ENCODE measurements around the gene RPE65.
"Not testable (repeated sequence)": the region's sequence is repeated elsewhere in the genome, so short reads cannot be mapped to it uniquely, and the experiment has no call there.

RPE65 gene

DNA sequence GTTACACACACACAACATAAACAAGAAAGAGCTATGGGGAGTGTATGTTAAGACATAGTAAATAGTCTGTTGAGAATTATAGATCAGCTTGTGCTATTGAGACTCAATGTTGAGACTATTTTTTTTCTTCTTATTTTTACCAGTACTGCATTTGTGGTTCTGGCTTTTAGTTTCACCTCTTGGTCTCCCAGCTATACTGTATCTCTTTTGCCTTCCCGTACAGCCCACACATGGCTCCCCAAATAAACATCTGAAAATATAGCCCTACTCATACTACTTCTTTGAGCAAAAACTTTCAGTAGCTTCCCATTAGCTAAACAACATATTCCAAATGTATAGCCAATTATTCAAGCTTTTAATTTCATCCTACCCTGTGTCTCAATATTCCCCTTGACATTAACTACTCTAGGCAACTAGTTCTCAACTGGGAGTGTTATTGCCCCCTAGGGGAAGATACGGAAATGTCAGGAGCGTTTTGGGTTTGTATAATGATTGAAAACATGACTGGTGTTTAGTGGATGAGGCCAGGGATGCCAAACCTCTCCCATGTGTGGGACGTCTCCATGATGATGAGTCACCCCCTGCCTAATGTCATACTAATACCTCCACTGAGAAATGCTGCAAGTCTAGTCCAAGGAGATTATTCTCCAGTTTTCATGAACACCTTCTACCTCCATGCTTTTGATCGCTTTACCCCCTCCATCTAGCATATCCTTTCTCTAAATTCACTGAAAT lies 6.8 kb downstream of the RPE65 start:
- no peak overlapping the region for H3K4me3 ChIP-seq (ENCODE audit: low read length)
- H3K4me1 ChIP-seq (ENCODE audit: control insufficient read depth, insufficient read depth, low read length): peaks cover 2% of the 10 kb centered on the region
- no peak overlapping the region for H3K9ac ChIP-seq (ENCODE audit: low read length)
- H3K9me3 ChIP-seq (ENCODE audit: control insufficient read depth, low read length): no peaks in the 10 kb centered on the region
- H3K36me3 ChIP-seq (ENCODE audit: control insufficient read depth, insufficient read depth, low read length): no peaks in the 10 kb centered on the region
- H3K27me3 ChIP-seq (ENCODE audit: control insufficient read depth, insufficient read depth, low read length): no peaks in the 10 kb centered on the region

DNA sequence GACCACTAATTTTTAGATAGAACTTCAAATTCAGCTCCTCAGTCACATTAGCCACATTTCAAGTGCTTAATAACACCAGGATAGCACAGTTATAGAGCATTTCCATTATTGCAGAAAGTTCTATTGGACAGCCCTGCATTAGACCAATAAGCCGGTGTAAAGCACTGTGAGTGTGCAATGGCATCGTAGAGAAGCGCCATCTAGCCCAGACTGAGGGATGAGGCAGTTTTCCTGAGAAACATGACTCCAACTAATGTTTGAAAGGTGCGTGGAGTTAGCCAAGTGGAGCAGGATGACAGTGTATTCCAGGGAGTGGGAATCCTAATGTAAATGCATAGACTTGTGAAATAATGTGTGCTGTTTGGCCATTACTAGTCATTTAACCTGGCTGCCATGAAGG lies 7.7 kb downstream of the RPE65 start:
- H3K4me3 ChIP-seq (ENCODE audit: low read length): no peak overlapping the region
- H3K9me3 ChIP-seq (ENCODE audit: control insufficient read depth, low read length): no peaks in the 10 kb centered on the region

DNA sequence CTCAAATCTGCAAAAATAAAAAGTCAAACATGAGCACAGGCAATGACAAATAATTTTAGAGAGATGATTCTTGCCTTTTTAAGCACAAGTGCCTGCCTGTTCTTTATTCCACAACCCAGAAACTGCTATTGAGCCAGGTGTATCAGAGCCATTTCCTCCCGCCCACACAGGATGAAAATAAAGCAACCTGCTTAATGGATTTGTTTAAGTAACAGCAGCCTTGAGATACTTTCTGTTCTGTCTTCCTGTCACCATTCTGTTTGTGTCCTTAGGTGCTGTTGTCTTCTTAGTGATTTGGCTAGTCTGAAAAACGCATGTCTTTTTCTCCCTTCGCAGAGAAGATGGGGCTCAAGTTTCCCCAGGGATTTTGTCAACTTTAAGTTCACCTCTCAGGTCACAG lies 11.4 kb downstream of the RPE65 start:
- H3K4me3 ChIP-seq (ENCODE audit: low read length): no peak overlapping the region
- H3K27me3 ChIP-seq (ENCODE audit: control insufficient read depth, insufficient read depth, low read length): no peaks in the 10 kb centered on the region
- H3K36me3 ChIP-seq (ENCODE audit: control insufficient read depth, insufficient read depth, low read length): no peaks in the 10 kb centered on the region
- H3K4me1 ChIP-seq (ENCODE audit: control insufficient read depth, insufficient read depth, low read length): peaks cover 8% of the 10 kb centered on the region
- H3K9me3 ChIP-seq (ENCODE audit: control insufficient read depth, low read length): no peaks in the 10 kb centered on the region
- H3K9ac ChIP-seq (ENCODE audit: low read length): no peak overlapping the region

More for the DNA sequence above, 7.7 kb downstream of the RPE65 start:
- Histone ChIP-seq H3K9ac (ENCODE audit: low read length) (no peak overlapping the region), H3K36me3 (ENCODE audit: control insufficient read depth, insufficient read depth, low read length) (no peaks in the 10 kb centered on the region), H3K4me1 (ENCODE audit: control insufficient read depth, insufficient read depth, low read length) (peaks cover 2% of the 10 kb centered on the region), H3K27me3 (ENCODE audit: control insufficient read depth, insufficient read depth, low read length) (no peaks in the 10 kb centered on the region)

GRCh38 chr1:68433395-68433794 lies 16.4 kb downstream of the RPE65 start:
- peaks cover 9% of the 10 kb centered on the region for H3K4me1 ChIP-seq (ENCODE audit: control insufficient read depth, insufficient read depth, low read length)
- H3K9ac ChIP-seq (ENCODE audit: low read length): no peak overlapping the region
- H3K4me3 ChIP-seq (ENCODE audit: low read length): no peak overlapping the region
- H3K27me3 ChIP-seq (ENCODE audit: control insufficient read depth, insufficient read depth, low read length): no peaks in the 10 kb centered on the region
- no peaks in the 10 kb centered on the region for H3K36me3 ChIP-seq (ENCODE audit: control insufficient read depth, insufficient read depth, low read length)
- no peaks in the 10 kb centered on the region for H3K9me3 ChIP-seq (ENCODE audit: control insufficient read depth, low read length)

DNA sequence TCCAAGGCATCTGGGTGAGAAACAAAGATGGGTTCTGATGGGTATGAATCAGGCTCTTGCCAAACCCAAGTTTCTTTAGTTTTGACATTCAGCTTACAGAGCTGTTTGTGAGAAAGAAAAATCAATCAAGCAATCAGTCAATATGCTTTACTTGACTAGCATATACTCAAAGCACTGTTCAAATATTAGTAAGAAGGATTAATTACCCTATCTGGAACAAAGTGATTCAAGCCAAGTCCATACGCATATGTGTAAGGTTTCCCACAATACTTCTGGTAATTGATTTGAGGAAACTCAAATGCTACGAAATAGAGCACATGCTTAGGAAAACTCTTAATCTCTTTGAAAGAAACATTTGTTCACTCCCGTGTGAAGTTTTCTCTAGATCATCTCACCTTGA lies 18.7 kb downstream of the RPE65 start:
- Histone ChIP-seq H3K4me1 (ENCODE audit: control insufficient read depth, insufficient read depth, low read length) (peaks cover 7% of the 10 kb centered on the region), H3K9me3 (ENCODE audit: control insufficient read depth, low read length) (no peaks in the 10 kb centered on the region), H3K4me3 (ENCODE audit: low read length) (no peak overlapping the region), H3K36me3 (ENCODE audit: control insufficient read depth, insufficient read depth, low read length) (no peaks in the 10 kb centered on the region), H3K9ac (ENCODE audit: low read length) (no peak overlapping the region), H3K27me3 (ENCODE audit: control insufficient read depth, insufficient read depth, low read length) (no peaks in the 10 kb centered on the region)

DNA sequence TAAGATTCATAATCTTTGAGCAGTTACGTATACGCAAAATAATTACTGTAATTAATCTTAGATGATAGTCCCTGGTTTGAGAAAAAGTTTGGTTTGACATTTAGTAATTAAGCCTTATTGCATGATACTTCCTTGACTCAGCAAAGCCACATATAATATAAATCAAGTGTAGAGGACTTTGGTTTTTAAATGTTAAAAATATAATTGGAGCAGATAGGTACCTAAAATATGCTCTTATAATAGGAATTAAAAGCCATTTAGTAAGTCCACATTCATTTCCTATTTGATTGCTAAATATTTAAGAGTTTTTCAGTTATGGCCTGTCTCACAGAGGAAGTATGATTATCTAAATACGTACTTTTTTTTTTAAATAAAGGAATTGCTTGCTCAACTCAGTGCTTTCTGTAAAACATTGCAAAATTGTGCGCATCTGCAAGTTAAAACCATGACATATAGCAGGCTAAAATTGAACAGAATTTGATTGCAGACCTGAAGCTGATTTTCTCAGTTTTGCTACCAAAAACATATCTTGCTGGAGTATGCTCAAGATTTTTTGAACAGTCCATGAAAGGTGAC lies 20.4 kb downstream of the RPE65 start:
- Histone ChIP-seq H3K27me3 (ENCODE audit: control insufficient read depth, insufficient read depth, low read length) (no peaks in the 10 kb centered on the region), H3K9ac (ENCODE audit: low read length) (no peak overlapping the region), H3K4me3 (ENCODE audit: low read length) (no peak overlapping the region), H3K36me3 (ENCODE audit: control insufficient read depth, insufficient read depth, low read length) (no peaks in the 10 kb centered on the region), H3K9me3 (ENCODE audit: control insufficient read depth, low read length) (no peaks in the 10 kb centered on the region), H3K4me1 (ENCODE audit: control insufficient read depth, insufficient read depth, low read length) (peaks cover 7% of the 10 kb centered on the region)

- Histone ChIP-seq H3K27me3 (ENCODE audit: control insufficient read depth, insufficient read depth, low read length) (no peaks in the 10 kb centered on the region), H3K4me1 (ENCODE audit: control insufficient read depth, insufficient read depth, low read length) (no peaks in the 10 kb centered on the region), H3K4me3 (ENCODE audit: low read length) (no peak overlapping the region), H3K9ac (ENCODE audit: low read length) (no peak overlapping the region), H3K9me3 (ENCODE audit: control insufficient read depth, low read length) (no peaks in the 10 kb centered on the region), H3K36me3 (ENCODE audit: control insufficient read depth, insufficient read depth, low read length) (no peaks in the 10 kb centered on the region)
These were observed 23.2 kb downstream of the RPE65 start for GRCh38 chr1:68426594-68426993.

DNA sequence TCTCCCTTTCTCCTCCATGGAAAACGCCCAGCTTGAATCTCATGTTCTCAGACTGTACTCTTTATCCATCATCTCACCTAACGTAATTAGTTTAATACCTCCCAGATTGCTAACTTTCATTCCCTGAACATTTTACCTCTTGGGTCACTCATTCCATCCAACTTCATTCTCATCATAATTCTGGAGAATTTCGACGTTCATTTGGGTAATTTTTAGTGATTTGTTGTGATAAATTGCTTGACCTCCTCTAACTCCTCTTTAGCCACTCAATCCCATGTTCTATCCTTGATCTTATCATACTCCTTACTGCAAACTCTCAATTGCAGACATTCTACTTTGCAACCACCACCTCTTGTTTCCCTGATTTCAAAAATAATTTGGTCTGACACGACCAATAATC lies 28.4 kb downstream of the RPE65 start:
- Histone ChIP-seq H3K27me3 (ENCODE audit: control insufficient read depth, insufficient read depth, low read length) (no peaks in the 10 kb centered on the region), H3K9ac (ENCODE audit: low read length) (no peak overlapping the region), H3K4me1 (ENCODE audit: control insufficient read depth, insufficient read depth, low read length) (no peaks in the 10 kb centered on the region), H3K9me3 (ENCODE audit: control insufficient read depth, low read length) (no peaks in the 10 kb centered on the region), H3K4me3 (ENCODE audit: low read length) (no peak overlapping the region), H3K36me3 (ENCODE audit: control insufficient read depth, insufficient read depth, low read length) (no peaks in the 10 kb centered on the region)

DNA sequence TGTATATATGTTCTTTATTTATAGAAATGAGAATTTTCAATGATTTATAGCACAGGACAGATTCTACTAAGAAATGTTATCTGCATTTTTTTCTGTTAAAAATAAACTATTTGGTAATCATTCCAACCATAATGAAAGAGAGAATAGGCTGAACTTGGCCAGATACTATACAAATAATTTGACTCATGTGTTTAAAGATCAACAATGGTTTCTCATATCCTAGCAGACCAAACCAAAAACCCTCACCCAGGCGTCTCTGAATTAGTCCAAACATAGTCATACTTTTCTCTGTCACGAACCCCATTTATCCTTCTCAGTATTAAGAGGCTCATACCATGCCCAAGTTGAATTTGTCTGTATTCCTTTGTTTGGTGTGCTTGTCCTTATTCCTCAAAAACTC lies 40.3 kb downstream of the RPE65 start:
- no peak overlapping the region for H3K4me3 ChIP-seq (ENCODE audit: low read length)
- no peaks in the 10 kb centered on the region for H3K27me3 ChIP-seq (ENCODE audit: control insufficient read depth, insufficient read depth, low read length)
- H3K9ac ChIP-seq (ENCODE audit: low read length): no peak overlapping the region
- no peaks in the 10 kb centered on the region for H3K4me1 ChIP-seq (ENCODE audit: control insufficient read depth, insufficient read depth, low read length)
- no peaks in the 10 kb centered on the region for H3K36me3 ChIP-seq (ENCODE audit: control insufficient read depth, insufficient read depth, low read length)
- H3K9me3 ChIP-seq (ENCODE audit: control insufficient read depth, low read length): no peaks in the 10 kb centered on the region

DNA sequence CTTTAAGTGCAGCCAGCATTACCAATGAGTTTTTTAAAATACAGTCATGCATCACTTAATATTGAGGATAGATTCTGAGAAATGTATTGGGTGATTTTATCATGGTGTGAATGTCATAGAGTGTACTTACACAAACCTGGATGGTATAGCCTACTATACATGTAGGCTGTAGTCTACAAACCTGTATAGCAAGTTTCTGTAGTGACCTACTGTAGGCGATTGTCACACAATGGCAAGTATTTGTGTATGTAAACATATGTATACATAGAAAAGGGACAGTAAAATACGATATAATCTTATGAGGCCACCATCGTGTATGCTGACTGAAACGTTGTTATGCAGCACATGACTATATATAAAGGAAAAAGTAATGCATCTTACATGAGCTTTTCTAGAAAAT lies 48.2 kb downstream of the RPE65 start:
- Histone ChIP-seq H3K9ac (ENCODE audit: low read length) (no peak overlapping the region), H3K4me3 (ENCODE audit: low read length) (no peak overlapping the region), H3K36me3 (ENCODE audit: control insufficient read depth, insufficient read depth, low read length) (no peaks in the 10 kb centered on the region), H3K27me3 (ENCODE audit: control insufficient read depth, insufficient read depth, low read length) (no peaks in the 10 kb centered on the region), H3K4me1 (ENCODE audit: control insufficient read depth, insufficient read depth, low read length) (no peaks in the 10 kb centered on the region), H3K9me3 (ENCODE audit: control insufficient read depth, low read length) (no peaks in the 10 kb centered on the region)

DNA sequence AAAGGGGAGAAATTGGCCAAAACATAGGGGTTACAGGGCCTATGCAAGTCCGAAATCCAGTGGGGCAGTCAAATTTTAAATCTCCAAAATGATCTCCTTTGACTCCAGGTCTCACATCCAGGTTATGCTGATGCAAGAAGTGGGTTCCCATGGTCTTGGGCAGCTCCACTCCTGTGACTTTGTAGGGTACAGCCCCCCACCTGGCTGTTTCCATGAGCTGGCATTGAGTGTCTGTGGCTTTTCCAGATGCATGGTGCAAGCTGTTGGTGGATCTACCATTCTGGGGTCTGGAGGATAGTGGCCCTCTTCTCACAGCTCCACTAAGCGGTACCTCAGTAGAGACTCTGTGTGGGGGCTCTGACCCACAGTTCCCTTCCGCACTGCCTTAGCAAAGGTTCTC lies 54.2 kb downstream of the RPE65 start:
- H3K9me3 ChIP-seq (ENCODE audit: control insufficient read depth, low read length); H3K36me3 ChIP-seq (ENCODE audit: control insufficient read depth, insufficient read depth, low read length); H3K4me3 ChIP-seq (ENCODE audit: low read length); H3K9ac ChIP-seq (ENCODE audit: low read length); H3K27me3 ChIP-seq (ENCODE audit: control insufficient read depth, insufficient read depth, low read length); H3K4me1 ChIP-seq (ENCODE audit: control insufficient read depth, insufficient read depth, low read length): not testable (repeated sequence)

GRCh38 chr1:68392474-68392873 lies 57.3 kb downstream of the RPE65 start:
- not testable (repeated sequence) for H3K36me3 ChIP-seq (ENCODE audit: control insufficient read depth, insufficient read depth, low read length); H3K9ac ChIP-seq (ENCODE audit: low read length); H3K9me3 ChIP-seq (ENCODE audit: control insufficient read depth, low read length); H3K4me3 ChIP-seq (ENCODE audit: low read length); H3K27me3 ChIP-seq (ENCODE audit: control insufficient read depth, insufficient read depth, low read length); H3K4me1 ChIP-seq (ENCODE audit: control insufficient read depth, insufficient read depth, low read length)
